ENCODE measurements around the gene RSPH1.

The RSPH1 gene

DNA sequence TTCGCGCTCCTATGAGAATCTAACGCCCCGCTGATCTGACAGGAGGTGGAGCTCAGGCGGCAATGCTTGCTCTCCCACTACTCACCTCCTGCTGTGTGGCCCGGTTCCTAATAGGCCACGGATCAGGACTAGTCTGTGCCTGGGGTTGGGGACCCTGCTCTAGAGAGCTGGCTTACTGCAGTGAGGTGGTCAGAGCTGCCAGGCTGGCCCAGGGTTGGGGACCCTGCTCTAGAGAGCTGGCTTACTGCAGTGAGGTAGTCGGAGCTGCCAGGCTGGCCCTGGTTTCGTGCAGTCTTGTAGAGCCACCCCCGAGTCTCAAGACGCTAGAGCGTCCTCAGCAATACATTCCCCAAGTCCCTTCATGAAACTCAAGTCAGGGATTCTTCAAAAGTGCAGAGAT lies 45.1 kb upstream of the RSPH1 start:
- TF ChIP-seq EZH2 (IDR thresholded peaks at IDR 0.05) (no peak), POLR2AphosphoS5 (IDR thresholded peaks at IDR 0.05; ENCODE audit: borderline replicate concordance, low read depth, low read length) (no peak)
- H3K36me3 ChIP-seq (ENCODE audit: insufficient read depth, low read length) = no peaks in the 10 kb centered on the region
- no peak overlapping the region for H3K9ac ChIP-seq (ENCODE audit: insufficient read length)
- no peak overlapping the region for H3K4me3 ChIP-seq
- DNase-seq (ENCODE audit: low read depth, low spot score) = no peak
- no peak overlapping the region for H3K27ac ChIP-seq
- H3K9me3 ChIP-seq (ENCODE audit: low read depth, low read length) = no peaks in the 10 kb centered on the region

GRCh38 chr21:42540396-42540795 lies 44.4 kb upstream of the RSPH1 start:
- no peak for DNase-seq (ENCODE audit: low read depth, low spot score)
- H3K9me3 ChIP-seq (ENCODE audit: low read depth, low read length) = no peaks in the 10 kb centered on the region
- no peak for TF ChIP-seq POLR2AphosphoS5 (IDR thresholded peaks at IDR 0.05; ENCODE audit: borderline replicate concordance, low read depth, low read length)
- no peak for TF ChIP-seq FOXP2 (optimal IDR thresholded peaks at IDR 0.05; ENCODE audit: control extremely low read depth, extremely low read length, insufficient read depth)
- no peak overlapping the region for H3K9ac ChIP-seq (ENCODE audit: insufficient read length)
- H3K4me3 ChIP-seq = no peak overlapping the region
- H3K27ac ChIP-seq = no peak overlapping the region
- no peaks in the 10 kb centered on the region for H3K36me3 ChIP-seq (ENCODE audit: insufficient read depth, low read length)

- no peaks in the 10 kb centered on the region for H3K36me3 ChIP-seq (ENCODE audit: insufficient read depth, low read length)
- DNase-seq (ENCODE audit: low read depth, low spot score) = no peak
- H3K9ac ChIP-seq (ENCODE audit: insufficient read length) = no peak overlapping the region
- no peaks in the 10 kb centered on the region for H3K9me3 ChIP-seq (ENCODE audit: low read depth, low read length)
- no peak overlapping the region for H3K27ac ChIP-seq
- no peak overlapping the region for H3K4me3 ChIP-seq
- TF ChIP-seq POLR2AphosphoS5 (IDR thresholded peaks at IDR 0.05; ENCODE audit: borderline replicate concordance, low read depth, low read length) (no peak), EZH2 (IDR thresholded peaks at IDR 0.05) (no peak), FOXP2 (optimal IDR thresholded peaks at IDR 0.05; ENCODE audit: control extremely low read depth, extremely low read length, insufficient read depth) (no peak)
These were observed 43.9 kb upstream of the RSPH1 start for GRCh38 chr21:42539931-42540343.

DNA sequence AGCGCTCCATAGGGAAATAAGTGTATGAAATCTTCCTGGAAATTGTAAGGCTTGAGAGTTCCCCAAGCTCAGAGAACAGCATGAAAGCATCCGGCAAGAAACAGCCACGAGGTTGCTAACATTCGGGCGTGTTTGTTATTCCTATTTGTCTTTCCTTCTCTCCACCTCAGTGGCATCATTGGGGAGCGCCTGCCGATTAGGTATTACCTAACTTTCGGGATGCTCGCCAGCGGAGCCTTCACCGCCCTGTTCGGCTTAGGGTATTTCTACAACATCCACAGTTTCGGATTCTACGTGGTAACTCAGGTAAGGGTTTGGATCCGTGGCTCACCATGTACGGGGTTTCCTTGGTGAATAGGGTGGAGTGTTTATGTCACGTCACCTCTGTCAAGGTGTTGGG lies 43.3 kb upstream of the RSPH1 start:
- H3K9me3 ChIP-seq (ENCODE audit: low read depth, low read length) = no peaks in the 10 kb centered on the region
- no peak overlapping the region for H3K9ac ChIP-seq (ENCODE audit: insufficient read length)
- H3K36me3 ChIP-seq (ENCODE audit: insufficient read depth, low read length) = no peaks in the 10 kb centered on the region
- H3K27ac ChIP-seq = no peak overlapping the region
- TF ChIP-seq EZH2 (IDR thresholded peaks at IDR 0.05) = no peak
- no peak for TF ChIP-seq FOXP2 (optimal IDR thresholded peaks at IDR 0.05; ENCODE audit: control extremely low read depth, extremely low read length, insufficient read depth)
- no peak for TF ChIP-seq POLR2AphosphoS5 (IDR thresholded peaks at IDR 0.05; ENCODE audit: borderline replicate concordance, low read depth, low read length)
- no peak overlapping the region for H3K4me3 ChIP-seq
- DNase-seq (ENCODE audit: low read depth, low spot score) = no peak

DNA sequence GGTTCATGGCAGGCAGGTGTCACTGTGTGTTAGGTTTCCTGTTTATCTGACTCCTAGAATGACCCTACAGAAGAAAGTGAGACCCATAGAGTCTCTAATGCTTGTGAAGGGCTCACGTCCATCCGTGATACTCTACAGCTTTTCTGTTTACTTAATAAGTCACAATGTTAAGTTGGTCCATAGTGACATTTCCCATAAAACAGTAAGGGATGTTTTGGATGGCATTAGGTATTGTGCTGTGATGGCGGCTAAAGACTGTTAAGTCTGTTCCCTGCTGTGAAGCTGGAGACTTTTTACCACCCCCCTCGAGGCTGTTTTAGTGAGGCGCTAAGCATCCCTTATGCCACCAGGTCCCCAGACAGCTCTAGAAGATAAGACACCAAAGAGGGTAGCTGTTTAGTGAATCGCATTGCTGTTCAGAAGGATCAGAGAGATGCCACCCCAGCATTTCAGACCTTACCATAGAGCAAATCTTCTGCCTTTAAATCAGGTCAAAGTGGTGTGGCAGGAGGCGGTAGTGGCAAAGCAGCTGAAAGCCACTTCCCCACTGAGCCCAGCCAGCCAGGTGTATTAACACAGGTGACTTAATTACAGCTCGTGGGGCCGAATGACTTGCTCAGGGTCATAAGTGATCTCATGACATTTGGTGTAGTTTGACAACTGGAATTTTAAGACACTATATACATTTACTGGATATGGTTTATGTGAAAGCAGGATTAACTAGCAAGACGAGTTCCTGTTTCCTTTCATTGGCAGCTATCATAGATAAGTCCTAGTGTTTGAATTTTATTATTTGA lies 42.7 kb upstream of the RSPH1 start:
- no peak overlapping the region for H3K27ac ChIP-seq
- no peak overlapping the region for H3K4me3 ChIP-seq
- DNase-seq (ENCODE audit: low read depth, low spot score) = no peak

DNA sequence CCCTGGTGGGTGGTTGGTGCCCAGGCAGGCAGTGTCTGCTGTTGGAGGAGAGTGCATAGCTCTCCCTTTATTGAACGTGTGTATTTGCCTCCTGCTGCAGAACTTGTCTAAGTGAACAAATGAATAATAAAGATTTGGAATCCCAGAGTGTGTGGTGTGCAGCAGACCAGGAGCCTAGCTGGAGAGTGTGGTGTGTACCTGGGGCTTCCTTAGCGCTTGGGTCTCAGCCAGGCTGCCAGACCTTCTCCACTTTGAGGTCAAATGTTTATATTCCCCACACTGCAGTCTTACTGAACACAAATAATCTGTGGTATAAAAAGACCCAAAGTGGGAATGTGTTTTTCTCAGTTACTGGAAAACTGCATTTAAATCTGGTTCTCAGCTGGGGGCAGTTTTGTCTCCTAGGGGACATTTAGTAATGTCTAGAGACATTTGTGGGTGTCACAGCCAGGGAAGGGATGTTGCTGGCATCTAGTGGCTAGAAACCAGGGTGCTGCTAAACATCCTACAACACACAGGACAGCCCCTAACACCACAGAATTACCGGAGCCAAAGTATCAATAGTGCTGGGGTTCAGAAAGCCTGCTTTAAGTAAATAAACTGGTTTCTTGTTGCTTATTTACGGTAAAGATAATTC lies 41.2 kb upstream of the RSPH1 start:
- Histone ChIP-seq H3K4me3 (no peak overlapping the region), H3K9me3 (ENCODE audit: low read depth, low read length) (no peaks in the 10 kb centered on the region), H3K27ac (no peak overlapping the region), H3K36me3 (ENCODE audit: insufficient read depth, low read length) (no peaks in the 10 kb centered on the region), H3K9ac (ENCODE audit: insufficient read length) (no peak overlapping the region)
- no peak for TF ChIP-seq EZH2 (IDR thresholded peaks at IDR 0.05)
- DNase-seq (ENCODE audit: low read depth, low spot score) = no peak

More for the DNA sequence above, 42.7 kb upstream of the RSPH1 start:
- no peak overlapping the region for H3K9ac ChIP-seq (ENCODE audit: insufficient read length)
- H3K9me3 ChIP-seq (ENCODE audit: low read depth, low read length) = no peaks in the 10 kb centered on the region
- H3K36me3 ChIP-seq (ENCODE audit: insufficient read depth, low read length) = no peaks in the 10 kb centered on the region
- TF ChIP-seq POLR2AphosphoS5 (IDR thresholded peaks at IDR 0.05; ENCODE audit: borderline replicate concordance, low read depth, low read length) (no peak), FOXP2 (optimal IDR thresholded peaks at IDR 0.05; ENCODE audit: control extremely low read depth, extremely low read length, insufficient read depth) (no peak), EZH2 (IDR thresholded peaks at IDR 0.05) (no peak)

GRCh38 chr21:42536601-42537000 lies 40.6 kb upstream of the RSPH1 start:
- Histone ChIP-seq H3K9me3 (ENCODE audit: low read depth, low read length) (no peaks in the 10 kb centered on the region), H3K27ac (no peak overlapping the region), H3K4me3 (no peak overlapping the region), H3K9ac (ENCODE audit: insufficient read length) (no peak overlapping the region), H3K36me3 (ENCODE audit: insufficient read depth, low read length) (no peaks in the 10 kb centered on the region)
- TF ChIP-seq POLR2AphosphoS5 (IDR thresholded peaks at IDR 0.05; ENCODE audit: borderline replicate concordance, low read depth, low read length) (no peak), EZH2 (IDR thresholded peaks at IDR 0.05) (no peak), FOXP2 (optimal IDR thresholded peaks at IDR 0.05; ENCODE audit: control extremely low read depth, extremely low read length, insufficient read depth) (no peak)
- no peak for DNase-seq (ENCODE audit: low read depth, low spot score)

DNA sequence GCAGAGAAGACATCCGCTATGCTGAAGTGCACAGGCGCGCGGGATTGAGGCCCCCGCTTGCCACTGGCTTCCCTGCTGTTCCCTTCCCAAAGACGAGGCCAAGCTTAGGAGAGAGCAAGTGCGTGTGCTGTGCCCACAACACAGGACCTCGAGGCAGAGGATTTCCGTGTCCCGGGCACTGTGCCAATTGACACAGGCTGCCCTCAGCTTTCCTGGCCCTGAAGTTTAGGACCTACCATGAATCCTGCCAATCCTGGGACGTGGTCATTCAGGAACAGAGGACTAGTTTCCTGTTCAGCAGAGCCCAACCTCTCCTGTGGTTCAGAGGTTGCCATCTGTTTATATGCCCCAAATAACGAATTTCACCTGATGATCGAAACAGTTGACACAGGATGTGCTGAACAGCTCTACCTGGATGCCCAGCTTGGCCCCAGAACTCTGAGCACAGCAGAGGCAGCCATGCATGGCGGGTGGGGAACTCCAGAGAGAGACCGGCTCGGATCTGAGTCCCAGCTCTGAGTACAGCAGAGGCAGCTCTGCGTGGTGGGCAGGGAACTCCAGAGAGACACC lies 39.7 kb upstream of the RSPH1 start:
- no peak overlapping the region for H3K27ac ChIP-seq
- H3K36me3 ChIP-seq (ENCODE audit: insufficient read depth, low read length) = no peaks in the 10 kb centered on the region
- no peaks in the 10 kb centered on the region for H3K9me3 ChIP-seq (ENCODE audit: low read depth, low read length)
- H3K9ac ChIP-seq (ENCODE audit: insufficient read length) = no peak overlapping the region
- TF ChIP-seq EZH2 (IDR thresholded peaks at IDR 0.05) (no peak), POLR2AphosphoS5 (IDR thresholded peaks at IDR 0.05; ENCODE audit: borderline replicate concordance, low read depth, low read length) (no peak), FOXP2 (optimal IDR thresholded peaks at IDR 0.05; ENCODE audit: control extremely low read depth, extremely low read length, insufficient read depth) (no peak)
- H3K4me3 ChIP-seq = no peak overlapping the region
- no peak for DNase-seq (ENCODE audit: low read depth, low spot score)
